Central memory CD4-positive, alpha-beta T cell (primary cell): ENCODE measurements around the gene ARID4A.
"Not testable (repeated sequence)": the region's sequence is repeated elsewhere in the genome, so short reads cannot be mapped to it uniquely, and the experiment has no call there.

Experiments
- DNase-seq: peaks from one replicate; pipeline ENCODE4 v3.0.0; 2022
- total RNA-seq, 3 experiments: gene quantifications; one replicate each; lab custom pipeline; 2026; lab: John Stamatoyannopoulos, UW

The ARID4A gene, protein sequence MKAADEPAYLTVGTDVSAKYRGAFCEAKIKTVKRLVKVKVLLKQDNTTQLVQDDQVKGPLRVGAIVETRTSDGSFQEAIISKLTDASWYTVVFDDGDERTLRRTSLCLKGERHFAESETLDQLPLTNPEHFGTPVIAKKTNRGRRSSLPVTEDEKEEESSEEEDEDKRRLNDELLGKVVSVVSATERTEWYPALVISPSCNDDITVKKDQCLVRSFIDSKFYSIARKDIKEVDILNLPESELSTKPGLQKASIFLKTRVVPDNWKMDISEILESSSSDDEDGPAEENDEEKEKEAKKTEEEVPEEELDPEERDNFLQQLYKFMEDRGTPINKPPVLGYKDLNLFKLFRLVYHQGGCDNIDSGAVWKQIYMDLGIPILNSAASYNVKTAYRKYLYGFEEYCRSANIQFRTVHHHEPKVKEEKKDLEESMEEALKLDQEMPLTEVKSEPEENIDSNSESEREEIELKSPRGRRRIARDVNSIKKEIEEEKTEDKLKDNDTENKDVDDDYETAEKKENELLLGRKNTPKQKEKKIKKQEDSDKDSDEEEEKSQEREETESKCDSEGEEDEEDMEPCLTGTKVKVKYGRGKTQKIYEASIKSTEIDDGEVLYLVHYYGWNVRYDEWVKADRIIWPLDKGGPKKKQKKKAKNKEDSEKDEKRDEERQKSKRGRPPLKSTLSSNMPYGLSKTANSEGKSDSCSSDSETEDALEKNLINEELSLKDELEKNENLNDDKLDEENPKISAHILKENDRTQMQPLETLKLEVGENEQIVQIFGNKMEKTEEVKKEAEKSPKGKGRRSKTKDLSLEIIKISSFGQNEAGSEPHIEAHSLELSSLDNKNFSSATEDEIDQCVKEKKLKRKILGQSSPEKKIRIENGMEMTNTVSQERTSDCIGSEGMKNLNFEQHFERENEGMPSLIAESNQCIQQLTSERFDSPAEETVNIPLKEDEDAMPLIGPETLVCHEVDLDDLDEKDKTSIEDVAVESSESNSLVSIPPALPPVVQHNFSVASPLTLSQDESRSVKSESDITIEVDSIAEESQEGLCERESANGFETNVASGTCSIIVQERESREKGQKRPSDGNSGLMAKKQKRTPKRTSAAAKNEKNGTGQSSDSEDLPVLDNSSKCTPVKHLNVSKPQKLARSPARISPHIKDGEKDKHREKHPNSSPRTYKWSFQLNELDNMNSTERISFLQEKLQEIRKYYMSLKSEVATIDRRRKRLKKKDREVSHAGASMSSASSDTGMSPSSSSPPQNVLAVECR
- 32.5 to 151 (median 92.4) reads per million in 3 experiments for total RNA-seq

DNA sequence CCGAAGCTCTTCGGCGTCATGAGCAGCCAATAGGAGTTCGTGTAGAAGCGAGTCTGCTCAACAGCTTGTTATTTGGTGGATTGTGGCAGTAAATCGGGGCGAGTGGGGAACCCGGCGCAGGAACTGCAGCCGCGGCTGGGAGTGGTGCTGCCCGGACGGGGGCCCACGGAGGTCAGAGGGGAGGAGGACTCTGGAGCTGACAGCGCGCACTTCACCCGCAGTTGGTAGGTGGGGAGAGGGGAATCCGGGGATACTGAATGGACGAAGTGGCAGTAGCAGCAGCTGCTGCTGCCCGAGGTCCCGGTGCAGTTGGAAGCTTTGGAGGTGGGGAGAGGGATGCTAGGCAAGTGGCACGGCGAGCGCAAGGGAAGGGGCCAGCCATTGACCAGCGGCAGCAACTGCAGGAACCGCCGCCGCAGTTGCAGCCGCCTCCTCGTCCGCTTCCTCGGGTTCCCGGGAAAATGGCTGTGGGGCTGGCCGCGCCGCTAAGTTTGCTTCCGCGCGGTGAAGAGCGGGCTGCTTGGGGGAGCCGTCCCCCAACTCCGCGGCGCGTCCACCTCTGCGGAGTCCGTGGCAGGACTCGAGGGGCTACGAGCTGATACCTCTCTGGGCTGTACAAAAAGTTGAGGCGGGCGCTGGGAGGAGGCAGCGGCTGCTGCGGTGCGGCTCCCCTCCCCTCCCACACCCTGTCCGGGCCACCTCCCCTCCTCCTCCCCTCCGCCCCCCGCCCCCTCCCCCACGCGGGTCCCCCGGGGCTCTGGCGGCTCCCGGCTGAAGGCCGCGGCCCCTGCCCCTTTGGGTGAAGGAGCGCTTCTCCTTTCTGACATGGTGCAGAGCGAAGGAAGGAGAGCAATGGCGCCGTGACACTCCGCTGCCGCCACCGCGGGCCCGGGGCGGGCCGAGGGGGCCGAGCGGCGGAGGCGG lies at the start of gene ARID4A:
ARID4A (plus strand) TSS at position 79 of the 924 bp plus-strand sequence. CDS start 1,300 bp downstream, outside the sequence.
- peak; percentile 30 for DNase-seq

DNA sequence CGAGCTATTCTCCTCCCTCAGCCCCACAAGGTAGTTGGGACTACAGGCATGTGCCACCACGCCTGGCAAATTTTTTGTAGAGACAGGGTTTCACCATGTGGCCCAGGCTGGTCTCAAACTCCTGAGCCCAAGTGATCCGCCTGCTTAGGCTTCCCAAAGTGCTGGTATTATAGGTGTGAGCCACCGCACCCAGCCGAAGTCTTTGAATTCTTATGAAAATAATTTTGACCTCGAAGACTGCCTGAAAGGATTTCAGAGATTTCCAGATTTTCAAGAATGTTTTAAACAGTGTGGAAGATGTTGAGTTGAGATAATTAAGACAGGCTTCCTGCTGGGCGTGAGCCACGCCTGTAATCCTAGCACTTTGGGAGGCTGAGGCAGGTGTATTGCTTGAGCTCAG lies 48.7 kb upstream of the ARID4A start:
- DNase-seq = no peak

DNA sequence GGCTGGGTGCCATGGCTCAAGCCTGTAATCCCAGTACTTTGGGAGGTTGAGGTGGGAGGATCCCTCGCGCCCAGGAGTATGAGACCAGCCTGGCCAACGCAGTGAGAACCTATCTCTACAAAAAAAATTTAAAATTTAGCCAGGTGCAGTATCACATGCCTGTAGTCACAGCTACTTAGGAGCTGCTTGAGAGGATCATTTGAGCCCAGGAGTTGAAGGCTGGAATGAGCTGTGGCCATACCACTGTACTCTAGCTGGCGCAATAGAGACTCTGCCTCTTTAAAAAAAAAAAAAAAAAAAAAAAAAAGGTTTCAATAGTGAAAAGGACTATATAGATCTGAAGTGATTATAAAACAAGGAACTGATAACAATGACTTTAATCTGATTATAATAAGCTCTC lies 40.2 kb upstream of the ARID4A start:
- no peak for DNase-seq

DNA sequence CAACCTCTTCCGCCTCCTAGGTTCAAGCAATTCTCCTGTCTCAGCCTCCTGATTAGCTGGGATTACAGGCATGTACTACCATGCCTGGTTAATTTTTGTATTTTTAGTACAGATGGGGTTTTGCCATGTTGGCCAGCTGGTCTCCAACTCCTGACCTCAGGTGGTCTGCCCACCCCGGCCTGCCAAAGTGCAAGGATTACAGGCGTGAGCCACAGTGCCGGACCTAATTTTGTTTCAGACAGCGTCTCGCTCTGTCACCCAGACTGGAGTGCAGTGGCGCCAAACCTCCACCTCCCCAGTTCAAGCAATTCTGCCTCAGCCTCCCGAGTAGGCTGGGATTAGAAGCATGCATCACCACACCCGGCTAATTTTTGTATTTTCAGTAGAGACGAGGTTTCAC lies 36.4 kb upstream of the ARID4A start:
- DNase-seq = not testable (repeated sequence)

DNA sequence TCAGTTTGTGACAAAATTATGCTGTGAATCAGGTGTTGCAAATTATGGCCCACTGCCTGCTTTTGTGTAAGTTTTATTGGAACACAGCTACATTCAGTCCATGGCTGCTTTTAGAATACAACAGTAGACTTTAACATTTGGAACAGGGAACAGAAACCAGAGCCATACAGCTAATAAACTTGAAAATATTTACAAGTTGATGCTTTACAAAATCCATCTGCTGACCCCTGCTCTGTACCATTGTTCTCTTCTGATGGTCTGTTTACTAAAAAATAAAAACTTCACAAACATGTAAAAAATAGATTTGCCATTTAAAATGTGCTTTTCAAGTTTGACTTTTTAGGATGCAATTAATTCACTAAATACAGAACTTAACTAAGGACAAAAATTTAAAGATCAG lies 33.0 kb upstream of the ARID4A start:
- DNase-seq = no peak

DNA sequence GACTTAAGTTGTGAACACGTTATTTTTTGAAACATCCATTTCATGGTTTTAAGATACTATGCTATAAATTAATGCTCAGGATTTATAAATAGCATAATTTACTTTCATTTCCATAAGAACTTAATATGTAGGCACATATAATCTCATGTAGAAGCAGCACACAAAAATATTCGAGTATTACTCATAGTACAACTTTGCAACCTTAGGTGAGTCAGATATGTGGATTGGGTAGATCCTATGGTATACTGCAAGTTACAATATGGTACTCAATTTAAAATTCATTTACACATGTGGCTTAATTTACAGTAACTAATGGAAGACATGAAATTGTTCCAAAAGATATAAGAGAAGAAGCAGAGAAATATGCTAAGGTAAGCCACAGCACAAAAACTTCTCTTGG lies 27.7 kb upstream of the ARID4A start:
- DNase-seq = no peak

DNA sequence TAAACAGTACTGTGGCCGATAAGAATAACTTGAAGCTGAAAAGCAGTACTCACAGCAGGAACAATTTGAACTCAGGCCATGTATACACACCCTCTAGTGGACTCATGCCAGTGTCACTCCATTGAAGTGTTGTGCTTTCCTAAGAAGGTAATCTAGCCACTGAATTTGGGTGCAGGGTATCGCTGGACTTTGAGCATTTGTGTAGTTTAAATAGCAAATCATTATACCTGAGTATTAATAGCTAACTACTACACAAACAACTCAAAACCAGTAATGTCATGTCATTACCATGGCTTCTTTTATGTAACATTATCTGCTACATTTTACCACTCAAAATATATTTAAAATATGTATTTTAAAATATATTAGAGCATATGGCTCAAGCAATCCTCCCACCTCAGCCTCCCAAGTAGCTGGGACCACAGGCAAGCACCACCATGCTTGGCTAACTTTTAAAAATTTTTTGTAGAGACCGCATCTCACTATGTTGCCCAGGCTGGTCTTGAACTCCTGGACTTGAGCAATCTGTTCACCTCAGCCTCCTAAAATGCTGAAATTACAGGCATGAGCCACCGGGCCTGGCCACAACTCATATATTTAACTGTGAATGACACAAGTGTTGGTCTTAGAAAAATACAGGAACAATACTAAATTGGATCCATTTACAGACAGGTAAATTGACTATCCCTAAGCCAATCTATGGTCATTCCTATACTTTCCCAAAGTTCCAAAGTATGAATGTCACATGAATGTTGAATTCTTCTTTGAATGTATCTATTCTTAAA lies 25.6 kb upstream of the ARID4A start:
- DNase-seq = no peak

DNA sequence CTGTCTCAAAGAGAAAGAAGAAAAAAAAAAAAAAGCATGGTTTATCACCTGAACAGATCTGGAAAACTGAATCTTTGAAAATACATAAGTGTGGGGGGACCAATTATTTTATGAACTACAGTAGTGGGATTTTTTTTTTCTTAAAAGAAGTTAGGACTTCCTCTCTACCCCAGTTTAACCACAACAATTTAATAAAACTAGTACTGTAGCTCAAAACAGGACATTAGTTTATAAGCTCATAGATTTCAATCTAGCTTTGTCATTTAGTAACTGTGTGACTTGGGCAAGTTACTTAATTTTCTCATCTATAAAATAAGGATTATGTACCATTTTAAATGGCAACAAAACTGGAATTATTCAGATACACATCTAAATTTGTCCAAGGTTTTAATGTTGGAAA lies 23.5 kb upstream of the ARID4A start:
- no peak for DNase-seq

DNA sequence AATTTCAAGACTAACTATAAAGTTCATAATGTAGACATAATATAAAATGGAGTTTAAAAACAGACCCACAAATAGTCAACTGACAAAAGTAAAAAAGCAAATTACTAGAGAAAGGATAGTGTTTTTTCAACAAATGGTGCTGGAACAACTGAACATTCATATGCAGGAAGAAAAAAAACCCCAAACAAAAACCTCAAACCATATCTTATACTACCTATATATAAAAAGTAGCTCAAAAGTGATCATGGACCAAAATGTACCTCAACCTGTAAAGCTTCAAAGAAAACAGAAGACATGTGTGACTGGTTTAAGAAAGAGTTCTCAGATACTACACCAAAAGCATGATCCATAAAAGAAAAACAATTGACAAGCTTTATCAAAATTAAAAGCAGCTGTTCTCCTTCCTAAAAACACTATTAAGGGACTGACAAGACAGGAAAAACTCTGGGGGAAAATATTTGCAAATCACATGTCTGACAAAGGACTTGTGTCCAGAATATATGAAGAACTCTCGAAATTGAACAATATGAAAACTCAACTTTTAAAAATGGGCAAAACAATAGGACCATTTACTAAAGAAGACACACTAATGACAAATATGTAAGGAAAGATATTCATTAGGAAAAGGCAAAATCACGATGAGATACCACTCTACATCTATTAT lies 22.7 kb upstream of the ARID4A start:
- DNase-seq = no peak

DNA sequence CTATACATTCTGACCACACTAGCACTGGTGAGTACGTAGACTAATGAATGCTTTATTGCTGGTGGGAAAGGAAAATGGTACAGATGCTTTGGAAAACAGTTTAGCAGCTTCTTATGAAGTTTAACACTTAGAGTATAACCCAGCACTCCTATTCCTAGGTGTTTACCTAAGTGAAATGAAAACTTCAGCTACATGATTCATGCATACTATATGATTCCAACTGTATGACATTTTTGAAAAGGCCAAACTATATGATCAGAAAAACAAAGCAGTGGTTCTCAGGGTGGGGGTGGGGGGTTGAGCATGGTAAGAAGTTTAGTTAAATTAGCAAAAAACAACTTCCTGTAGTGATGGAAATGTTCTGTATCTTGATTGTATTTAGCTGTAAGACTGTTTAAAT lies 22.1 kb upstream of the ARID4A start:
- no peak for DNase-seq

DNA sequence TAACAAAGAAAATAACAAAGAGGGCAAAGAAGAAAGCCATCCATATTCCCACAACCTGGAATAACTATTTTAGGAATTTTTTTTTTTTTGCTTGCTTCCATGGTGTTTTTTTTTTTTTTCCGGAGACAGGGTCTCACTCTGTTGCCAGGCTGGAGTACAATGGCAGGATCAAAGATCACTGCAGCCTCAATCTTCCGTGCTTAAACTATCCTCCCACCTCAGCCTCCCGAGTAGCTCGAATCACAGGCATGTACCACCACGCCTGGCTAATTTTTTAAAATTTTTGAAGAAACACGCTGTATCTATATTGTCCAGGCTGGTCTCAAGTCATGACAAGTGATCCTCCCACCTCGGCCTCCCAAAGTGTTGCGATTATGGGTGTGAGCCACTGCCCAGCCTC lies 20.2 kb upstream of the ARID4A start:
- DNase-seq = no peak

DNA sequence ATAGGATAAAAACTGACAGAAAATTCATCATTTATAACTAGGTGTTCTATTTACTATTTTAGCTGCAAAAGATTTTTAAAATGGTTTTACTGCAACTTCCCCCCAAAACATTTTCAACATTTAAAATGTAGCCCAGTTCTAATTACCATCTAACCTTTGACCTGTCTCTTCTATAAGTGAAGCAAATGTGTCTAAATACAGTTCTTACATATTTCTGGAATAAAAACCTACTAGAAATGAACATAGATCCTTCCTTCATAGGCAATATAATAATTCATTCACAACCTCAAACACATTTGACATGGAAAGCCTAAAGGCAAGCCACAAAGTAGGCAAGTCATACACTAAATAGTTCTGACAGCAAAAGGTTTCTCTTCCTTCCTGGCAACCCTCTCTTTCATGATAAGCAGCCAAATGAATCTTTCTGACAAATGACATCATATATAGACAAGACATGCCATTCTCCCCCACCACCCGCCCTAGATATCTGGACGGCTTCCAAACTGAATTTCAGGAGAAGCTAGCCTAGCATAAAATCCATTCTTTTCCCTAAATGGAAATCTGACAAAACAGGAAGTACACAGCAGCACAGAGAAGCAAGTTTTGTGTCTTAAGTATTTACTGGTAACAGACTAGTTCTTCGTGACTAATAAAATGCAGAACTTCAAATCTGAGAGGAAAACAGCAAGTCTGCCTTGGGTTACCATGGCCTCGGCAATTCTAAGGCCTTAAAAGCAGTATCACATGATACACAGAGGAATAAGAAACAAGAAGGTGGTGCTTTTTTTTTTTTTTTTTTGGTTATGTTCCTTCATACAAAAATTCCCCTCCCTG lies 17.2 kb upstream of the ARID4A start:
- peak; percentile 29 for DNase-seq

DNA sequence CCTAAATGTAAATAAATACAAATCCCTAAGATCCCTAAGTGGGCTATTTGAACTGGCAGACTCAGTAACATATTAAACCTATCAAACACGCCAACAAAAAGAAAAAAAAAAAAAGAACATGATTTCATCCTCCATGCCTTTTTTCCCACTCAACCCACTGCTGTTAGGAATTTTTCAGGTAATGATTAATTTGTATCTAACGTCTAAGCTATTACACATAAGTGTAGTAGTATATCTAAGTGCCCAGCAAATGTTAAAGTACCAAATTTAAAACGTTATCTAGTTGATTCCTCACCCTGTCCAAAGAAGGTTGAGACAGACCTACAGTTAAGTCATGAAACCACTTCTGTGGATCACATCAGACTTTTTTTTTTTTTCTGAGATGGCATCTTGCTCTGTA lies 16.4 kb upstream of the ARID4A start:
- no peak for DNase-seq

DNA sequence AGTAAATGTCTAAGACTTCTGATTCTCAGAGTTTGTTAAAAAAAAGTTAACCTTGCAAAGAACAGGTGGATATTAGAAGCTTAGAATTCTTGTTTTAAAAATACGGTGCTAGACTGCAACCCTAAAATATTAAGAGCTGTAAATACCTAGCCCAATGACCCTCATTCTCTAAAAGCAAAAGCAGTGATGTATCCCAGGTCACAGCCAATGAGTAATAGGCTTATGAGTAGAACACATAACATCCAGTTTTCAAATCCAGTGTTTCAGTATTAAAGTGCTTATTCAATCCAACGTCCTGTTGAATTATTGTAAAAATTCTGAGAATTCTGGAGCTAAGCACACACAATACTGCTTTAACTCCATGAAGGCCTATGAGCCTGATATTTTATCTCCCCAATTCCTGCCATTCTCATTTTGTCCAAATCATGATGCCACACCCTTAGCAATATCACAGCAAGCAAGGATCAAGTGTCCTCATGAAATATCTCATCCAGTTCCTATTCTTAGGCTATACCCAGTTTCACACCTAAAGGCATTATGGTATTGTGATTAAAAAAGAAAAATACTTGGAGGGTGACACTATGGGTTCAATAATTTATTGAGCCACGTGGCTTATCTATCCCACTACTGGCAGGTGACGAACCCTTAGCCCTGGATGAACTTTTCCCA lies 15.3 kb upstream of the ARID4A start:
- no peak for DNase-seq

DNA sequence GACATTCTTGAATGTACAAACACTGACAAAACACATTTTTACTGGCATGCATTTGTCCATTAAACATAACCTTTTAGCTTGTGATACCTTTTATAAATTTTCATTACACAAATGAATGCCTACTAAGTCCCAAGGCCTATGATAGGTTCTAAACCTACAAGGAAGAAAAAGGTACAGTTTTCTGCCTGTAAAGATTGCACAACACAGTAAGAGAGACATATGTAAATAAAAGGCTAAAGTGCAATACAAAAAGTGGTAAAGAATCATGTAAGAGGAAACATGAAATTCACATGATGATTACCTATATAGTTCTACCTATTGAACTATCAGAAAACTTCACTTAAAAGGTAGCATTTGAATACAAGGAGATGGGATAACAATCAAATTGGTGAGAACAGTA lies 14.6 kb upstream of the ARID4A start:
- no peak for DNase-seq

DNA sequence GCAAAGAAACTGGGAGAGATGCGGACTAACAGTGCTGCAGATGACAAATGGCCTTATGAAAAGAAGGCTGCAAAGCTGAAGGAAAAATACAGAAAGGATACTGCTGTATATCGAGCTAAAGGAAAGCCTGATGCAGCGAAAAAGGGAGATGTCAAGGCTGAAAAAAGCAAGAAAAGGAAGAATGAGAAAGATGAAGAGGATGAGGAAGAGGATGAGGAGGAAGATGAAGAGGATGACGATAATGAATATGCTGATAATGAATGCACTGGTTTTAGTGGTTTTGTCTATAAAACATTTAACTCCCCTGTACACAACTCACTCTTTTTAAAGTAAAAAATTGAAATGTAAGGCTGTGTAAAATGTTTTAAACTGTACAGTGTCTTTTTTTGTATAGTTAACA lies 13.2 kb upstream of the ARID4A start:
- no peak for DNase-seq

DNA sequence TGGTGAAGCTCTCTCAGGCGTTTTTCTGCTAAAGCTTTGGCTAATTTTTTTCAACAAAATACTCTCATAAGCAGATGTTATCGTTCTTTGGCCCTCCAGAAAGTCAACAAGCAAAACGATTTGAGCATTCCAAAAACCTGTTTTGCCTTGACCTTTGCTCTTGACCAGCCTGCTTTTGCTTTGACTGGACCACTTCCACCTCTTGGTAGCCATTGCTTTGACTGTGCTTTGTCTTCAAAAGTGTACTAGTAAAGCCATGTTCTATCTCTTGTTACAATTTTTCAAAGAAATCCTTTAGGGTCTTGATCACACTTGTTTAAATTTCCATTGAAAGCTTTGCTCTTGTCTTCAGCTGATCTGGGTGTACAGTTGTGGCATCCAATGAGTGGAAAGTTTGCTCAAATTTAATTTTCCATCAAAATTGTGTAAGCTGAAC lies 10.7 kb upstream of the ARID4A start:
- no peak for DNase-seq

DNA sequence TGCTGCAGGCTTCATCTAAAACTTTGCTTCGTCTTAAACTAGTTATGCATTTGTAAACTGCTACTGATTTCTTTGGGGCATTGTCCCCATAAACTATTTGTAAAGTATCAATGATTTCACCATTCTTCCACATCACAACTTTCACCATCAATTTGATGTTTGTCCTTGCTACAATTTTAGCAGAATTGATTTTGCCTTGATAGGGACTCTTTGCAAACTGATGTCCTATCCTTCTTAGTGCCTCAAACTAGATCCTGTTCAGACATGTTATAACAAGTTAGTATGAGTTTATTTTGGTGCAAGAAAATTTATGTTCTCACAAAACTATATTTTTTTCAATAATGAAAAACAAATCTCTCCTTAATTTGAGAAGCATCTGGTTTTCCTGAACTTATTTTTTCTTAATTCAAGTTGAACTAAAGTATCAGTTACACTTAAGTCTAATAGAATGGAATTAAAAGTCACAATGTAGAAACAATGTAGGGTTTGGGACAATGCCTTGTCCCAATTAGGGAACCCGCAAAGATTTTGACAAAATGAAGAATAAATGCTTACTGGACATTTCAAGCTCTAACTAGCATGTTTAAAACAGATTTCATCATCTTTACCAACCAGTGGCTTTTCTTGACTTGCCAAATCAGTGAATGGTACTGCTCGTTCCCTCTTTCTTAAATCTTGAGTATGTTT lies 10.1 kb upstream of the ARID4A start:
- DNase-seq = no peak
